Liver (tissue), 3 donors: ENCODE results near the gene OR52K2.

Source experiments
- CTCF ChIP-seq: fragments of 150-350 bp; IDR thresholded peaks from 2 replicates; pipeline ENCODE4 v1.5.1; 2017; ENCODE audit warnings: improper control_type of control experiment, low read depth, low read length; ENCODE audit not compliant: missing input control
- GABPA ChIP-seq, 2 donors: IDR thresholded peaks in 1 of 2; conservative IDR thresholded peaks in 1 of 2; 2 replicates each; pipeline ENCODE4 v1.6.1; 2016; ENCODE audit warnings: antibody characterized with exemption in 2 of 2, mild to moderate bottlenecking in 1 of 2, moderate library complexity in 1 of 2
- TAF1 ChIP-seq: conservative IDR thresholded peaks from 2 replicates; pipeline ENCODE4 v1.6.1; 2016; ENCODE audit warnings: antibody characterized with exemption, mild to moderate bottlenecking
- ZBTB33 ChIP-seq: IDR thresholded peaks from 2 replicates; pipeline ENCODE4 v1.6.1; 2016; ENCODE audit warnings: antibody characterized with exemption
- donor health status: healthy.
- donor health status: healthy.

GRCh38 chr11:4491878-4492606 is 42.9 kb downstream of the OR52K2 start:
- TF ChIP-seq CTCF (no peak), TAF1 (no peak), GABPA (IDR thresholded peaks at IDR 0.05 in 1 of 2, conservative IDR thresholded peaks at IDR 0.05 in 1 of 2) (no peak), ZBTB33 (no peak)
